ENCODE results near the gene HLTF.

HLTF gene

DNA sequence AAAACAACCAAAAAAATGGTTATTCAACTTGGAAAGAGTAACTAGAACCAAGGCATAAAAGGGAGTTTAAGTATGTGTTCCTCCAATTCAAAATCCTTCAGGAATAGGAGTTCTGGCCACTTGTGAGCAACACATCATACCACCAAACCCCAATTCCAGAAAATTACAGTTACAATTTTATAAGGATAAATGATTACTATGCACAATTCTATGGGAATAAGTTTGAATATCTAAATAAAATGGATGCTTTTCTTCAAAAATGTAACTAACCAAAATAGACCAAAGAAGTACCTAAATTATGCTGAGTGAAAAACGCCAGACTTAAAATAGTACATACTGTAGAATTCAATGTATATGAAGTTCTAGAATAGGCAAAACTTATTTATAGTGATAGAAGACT lies 4.6 kb downstream of the HLTF start:
- H3K27me3 ChIP-seq (ENCODE audit: control insufficient read depth, insufficient read depth, low read length), result no peaks in the 10 kb centered on the region
- no peak overlapping the region for H3K4me3 ChIP-seq (ENCODE audit: low read length)
- H3K4me2 ChIP-seq (ENCODE audit: low read length), result no peak overlapping the region
- H3K36me3 ChIP-seq (ENCODE audit: insufficient read depth, low read length), result peaks cover 4% of the 10 kb centered on the region
- H3K9me3 ChIP-seq (replicated peaks; ENCODE audit: low read length), result no peaks in the 10 kb centered on the region
- H3K9ac ChIP-seq (ENCODE audit: low read depth, low read length), result no peak overlapping the region
- peaks cover 17% of the 10 kb centered on the region for H3K4me1 ChIP-seq (ENCODE audit: control insufficient read depth, insufficient read depth, low read length)

DNA sequence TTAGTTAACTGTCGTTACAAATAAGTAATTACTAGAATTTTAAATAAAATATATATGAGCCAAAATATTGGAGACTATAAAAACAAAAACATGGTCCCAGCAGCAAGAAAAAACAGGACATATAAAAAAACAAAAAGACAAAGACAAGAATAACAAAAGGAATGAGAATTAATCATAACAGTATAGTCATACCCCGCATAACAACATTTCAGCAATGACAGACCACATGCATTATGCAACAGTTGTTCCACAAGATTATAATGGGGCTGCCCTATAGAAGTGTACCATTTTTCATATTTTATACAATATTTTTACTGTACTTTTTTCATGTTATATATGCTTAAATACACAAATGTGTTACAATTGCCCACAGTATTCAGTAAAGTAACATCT lies 5.6 kb downstream of the HLTF start:
- no peaks in the 10 kb centered on the region for H3K27me3 ChIP-seq (ENCODE audit: control insufficient read depth, insufficient read depth, low read length)
- H3K4me1 ChIP-seq (ENCODE audit: control insufficient read depth, insufficient read depth, low read length), result peaks cover 15% of the 10 kb centered on the region
- H3K9me3 ChIP-seq (replicated peaks; ENCODE audit: low read length), result no peaks in the 10 kb centered on the region
- no peak overlapping the region for H3K9ac ChIP-seq (ENCODE audit: low read depth, low read length)
- H3K4me3 ChIP-seq (ENCODE audit: low read length), result no peak overlapping the region
- peaks cover 5% of the 10 kb centered on the region for H3K36me3 ChIP-seq (ENCODE audit: insufficient read depth, low read length)
- H3K4me2 ChIP-seq (ENCODE audit: low read length), result peak overlapping the region; percentile 48

- Histone ChIP-seq H3K9ac (ENCODE audit: low read depth, low read length) (no peak overlapping the region), H3K4me1 (ENCODE audit: control insufficient read depth, insufficient read depth, low read length) (peaks cover 15% of the 10 kb centered on the region), H3K27me3 (ENCODE audit: control insufficient read depth, insufficient read depth, low read length) (no peaks in the 10 kb centered on the region), H3K36me3 (ENCODE audit: insufficient read depth, low read length) (peaks cover 7% of the 10 kb centered on the region), H3K4me3 (ENCODE audit: low read length) (no peak overlapping the region), H3K4me2 (ENCODE audit: low read length) (peak overlapping the region; percentile 48), H3K9me3 (replicated peaks; ENCODE audit: low read length) (no peaks in the 10 kb centered on the region)
Observed at GRCh38 chr3:149080011-149080698, 6.2 kb downstream of the HLTF start.

- no peaks in the 10 kb centered on the region for H3K9me3 ChIP-seq (replicated peaks; ENCODE audit: low read length)
- H3K4me3 ChIP-seq (ENCODE audit: low read length), result no peak overlapping the region
- H3K4me2 ChIP-seq (ENCODE audit: low read length), result no peak overlapping the region
- no peaks in the 10 kb centered on the region for H3K27me3 ChIP-seq (ENCODE audit: control insufficient read depth, insufficient read depth, low read length)
- peaks cover 15% of the 10 kb centered on the region for H3K4me1 ChIP-seq (ENCODE audit: control insufficient read depth, insufficient read depth, low read length)
- peaks cover 11% of the 10 kb centered on the region for H3K36me3 ChIP-seq (ENCODE audit: insufficient read depth, low read length)
- no peak overlapping the region for H3K9ac ChIP-seq (ENCODE audit: low read depth, low read length)
Observed at GRCh38 chr3:149077628-149078027, 8.7 kb downstream of the HLTF start.

- H3K9ac ChIP-seq (ENCODE audit: low read depth, low read length), result no peak overlapping the region
- no peak overlapping the region for H3K4me2 ChIP-seq (ENCODE audit: low read length)
- H3K27me3 ChIP-seq (ENCODE audit: control insufficient read depth, insufficient read depth, low read length), result no peaks in the 10 kb centered on the region
- H3K9me3 ChIP-seq (replicated peaks; ENCODE audit: low read length), result no peaks in the 10 kb centered on the region
- H3K36me3 ChIP-seq (ENCODE audit: insufficient read depth, low read length), result peaks cover 16% of the 10 kb centered on the region
- H3K4me3 ChIP-seq (ENCODE audit: low read length), result no peak overlapping the region
- no peaks in the 10 kb centered on the region for H3K4me1 ChIP-seq (ENCODE audit: control insufficient read depth, insufficient read depth, low read length)
Observed at GRCh38 chr3:149067883-149068282, 18.4 kb downstream of the HLTF start.

GRCh38 chr3:149061776-149062175 lies 24.6 kb downstream of the HLTF start:
- Histone ChIP-seq H3K27me3 (ENCODE audit: control insufficient read depth, insufficient read depth, low read length) (no peaks in the 10 kb centered on the region), H3K4me3 (ENCODE audit: low read length) (no peak overlapping the region), H3K9ac (ENCODE audit: low read depth, low read length) (no peak overlapping the region), H3K4me1 (ENCODE audit: control insufficient read depth, insufficient read depth, low read length) (no peaks in the 10 kb centered on the region), H3K4me2 (ENCODE audit: low read length) (no peak overlapping the region), H3K9me3 (replicated peaks; ENCODE audit: low read length) (no peaks in the 10 kb centered on the region), H3K36me3 (ENCODE audit: insufficient read depth, low read length) (peaks cover 28% of the 10 kb centered on the region)

- Histone ChIP-seq H3K9me3 (replicated peaks; ENCODE audit: low read length) (no peaks in the 10 kb centered on the region), H3K4me3 (ENCODE audit: low read length) (no peak overlapping the region), H3K36me3 (ENCODE audit: insufficient read depth, low read length) (peaks cover 51% of the 10 kb centered on the region), H3K4me2 (ENCODE audit: low read length) (no peak overlapping the region), H3K9ac (ENCODE audit: low read depth, low read length) (no peak overlapping the region), H3K4me1 (ENCODE audit: control insufficient read depth, insufficient read depth, low read length) (no peaks in the 10 kb centered on the region), H3K27me3 (ENCODE audit: control insufficient read depth, insufficient read depth, low read length) (no peaks in the 10 kb centered on the region)
Observed at GRCh38 chr3:149058602-149059001, 27.7 kb downstream of the HLTF start.

DNA sequence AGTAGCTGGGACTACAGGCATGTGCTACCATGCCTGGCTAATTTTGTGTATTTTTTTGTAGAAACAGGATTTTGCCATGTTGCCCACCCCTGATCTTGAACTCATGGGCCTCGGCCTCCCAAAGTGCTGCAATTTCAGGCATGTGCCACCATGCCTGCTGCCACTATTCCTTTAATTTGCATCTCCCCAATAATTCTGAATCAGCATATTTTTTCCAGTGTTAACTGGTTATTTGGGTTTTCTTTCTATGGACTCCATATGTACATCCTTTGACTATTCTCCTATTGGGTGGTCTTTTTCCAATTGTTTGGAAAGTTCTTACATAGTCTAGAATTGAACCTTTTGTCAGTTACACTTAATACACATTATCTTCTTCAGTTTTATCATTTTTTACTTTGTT lies 28.1 kb downstream of the HLTF start:
- Histone ChIP-seq H3K36me3 (ENCODE audit: insufficient read depth, low read length) (peaks cover 54% of the 10 kb centered on the region), H3K27me3 (ENCODE audit: control insufficient read depth, insufficient read depth, low read length) (no peaks in the 10 kb centered on the region), H3K4me3 (ENCODE audit: low read length) (no peak overlapping the region), H3K4me2 (ENCODE audit: low read length) (no peak overlapping the region), H3K9ac (ENCODE audit: low read depth, low read length) (no peak overlapping the region), H3K4me1 (ENCODE audit: control insufficient read depth, insufficient read depth, low read length) (no peaks in the 10 kb centered on the region), H3K9me3 (replicated peaks; ENCODE audit: low read length) (no peaks in the 10 kb centered on the region)

GRCh38 chr3:149055575-149055974 lies 30.8 kb downstream of the HLTF start:
- peaks cover 53% of the 10 kb centered on the region for H3K36me3 ChIP-seq (ENCODE audit: insufficient read depth, low read length)
- H3K9me3 ChIP-seq (replicated peaks; ENCODE audit: low read length), result no peaks in the 10 kb centered on the region
- H3K27me3 ChIP-seq (ENCODE audit: control insufficient read depth, insufficient read depth, low read length), result no peaks in the 10 kb centered on the region

GRCh38 chr3:149044339-149045083 lies 41.8 kb downstream of the HLTF start:
- Histone ChIP-seq H3K4me3 (ENCODE audit: low read length) (no peak overlapping the region), H3K4me1 (ENCODE audit: control insufficient read depth, insufficient read depth, low read length) (peaks cover 17% of the 10 kb centered on the region), H3K9ac (ENCODE audit: low read depth, low read length) (no peak overlapping the region), H3K27me3 (ENCODE audit: control insufficient read depth, insufficient read depth, low read length) (no peaks in the 10 kb centered on the region), H3K9me3 (replicated peaks; ENCODE audit: low read length) (no peaks in the 10 kb centered on the region), H3K4me2 (ENCODE audit: low read length) (no peak overlapping the region), H3K36me3 (ENCODE audit: insufficient read depth, low read length) (peaks cover 27% of the 10 kb centered on the region)

More at GRCh38 chr3:149055575-149055974, 30.8 kb downstream of the HLTF start:
- H3K4me1 ChIP-seq (ENCODE audit: control insufficient read depth, insufficient read depth, low read length), result no peaks in the 10 kb centered on the region
- no peak overlapping the region for H3K9ac ChIP-seq (ENCODE audit: low read depth, low read length)
- H3K4me3 ChIP-seq (ENCODE audit: low read length), result no peak overlapping the region
- H3K4me2 ChIP-seq (ENCODE audit: low read length), result no peak overlapping the region

DNA sequence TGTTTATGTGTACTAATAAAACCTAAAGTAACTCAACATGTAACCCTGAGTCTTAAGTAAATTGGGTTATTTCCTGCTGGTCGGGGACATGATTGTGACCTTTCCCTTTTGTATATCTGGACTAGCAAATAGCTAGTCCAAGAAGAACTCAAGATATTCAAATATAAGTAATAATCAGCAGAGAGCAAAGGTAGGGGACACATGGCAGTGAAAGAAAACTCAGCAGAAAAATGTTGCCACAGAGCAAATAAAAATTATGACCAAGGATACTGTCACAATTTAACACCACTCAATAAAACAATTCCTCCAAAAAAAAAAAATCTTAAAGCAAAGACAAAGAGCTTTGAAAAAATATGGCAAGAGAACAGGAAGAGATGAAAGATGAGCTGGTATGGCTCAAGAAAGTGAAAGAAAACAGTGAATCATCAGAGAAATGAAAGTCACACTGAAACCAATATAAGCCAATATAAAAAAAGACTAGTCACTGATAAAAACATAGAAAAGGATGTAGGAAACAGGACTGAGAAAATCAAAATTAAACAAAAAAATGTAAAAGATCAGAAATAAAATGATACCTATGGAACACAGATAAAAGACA lies 43.4 kb downstream of the HLTF start:
- Histone ChIP-seq H3K36me3 (ENCODE audit: insufficient read depth, low read length) (peaks cover 22% of the 10 kb centered on the region), H3K9ac (ENCODE audit: low read depth, low read length) (peak overlapping the region; percentile 58), H3K27me3 (ENCODE audit: control insufficient read depth, insufficient read depth, low read length) (no peaks in the 10 kb centered on the region), H3K4me3 (ENCODE audit: low read length) (peak overlapping the region; percentile 24), H3K4me1 (ENCODE audit: control insufficient read depth, insufficient read depth, low read length) (peaks cover 17% of the 10 kb centered on the region), H3K4me2 (ENCODE audit: low read length) (peak overlapping the region; percentile 64), H3K9me3 (replicated peaks; ENCODE audit: low read length) (no peaks in the 10 kb centered on the region)
